K562 (cell line): ENCODE results near the gene SPINK4. TPM values are rescaled to one million over a fixed set of nuclear protein-coding genes. Genes with fewer than 3 reads are reported as not detected.

Experiments
- ATAC-seq: fragments of 200-7000 bp; cut with Tn5 transposase; 3 replicates; pipeline ENCODE4 v1.9.1; 2020; ENCODE audit warnings: moderate library complexity
- BruUV-seq: library from RNA; stranded (reverse); fragments of 400-500 nt; replicated peaks from 2 replicates; lab custom pipeline; 2021; lab: Mats Ljungman, UMichigan
- CTCF ChIA-PET: fragments of 300-600 bp; formaldehyde crosslinking; extraction: SDS; loops from one replicate; lab custom pipeline; 2021; ENCODE audit warnings: low intra/inter-chr PET ratio; lab: Yijun Ruan, JAX
- POLR2A ChIA-PET: fragments of 300-600, 350-650 bp; sonication (Branson Sonifier 250); formaldehyde crosslinking; extraction: SDS; loops from one replicate; lab custom pipeline; 2021; ENCODE audit warnings: antibody characterized with exemption, inconsistent platforms; lab: Yijun Ruan, JAX
- DNase-seq, 4 experiments: peaks; one replicate each; pipeline versions ENCODE4 v3.0.0 to v3.0.0-alpha.2; 2011 to 2018; ENCODE audit warnings: low spot score in 3 of 4, mixed read lengths in 3 of 4; ENCODE audit errors: extremely low read depth in 1 of 4
- FAIRE-seq: peaks from 2 replicates; lab custom pipeline; 2011; peaks lifted over from hg19 to GRCh38; lab: Jason Lieb, UNC
- H2AFZ ChIP-seq: 2 replicates; pipeline ENCODE4 v1.6.0; 2011; ENCODE audit warnings: low read depth, low read length, control low read depth, inconsistent platforms
- H3K27ac ChIP-seq: fragments of 200-600 bp; 3 replicates; pipeline ENCODE4 v1.8.0; 2011; ENCODE audit warnings: low read depth, mild to moderate bottlenecking, control low read depth, inconsistent platforms, low read length, moderate library complexity, mixed read lengths; ENCODE audit errors: extremely low read depth
- H3K27me3 ChIP-seq, 2 experiments: fragments of 300-600 bp in 1 of 2; 2 replicates in 1 of 2; 3 replicates in 1 of 2; pipeline versions ENCODE4 v1.6.0 to v1.8.0; 2011; ENCODE audit warnings: inconsistent platforms in 2 of 2, low read length in 2 of 2, mild to moderate bottlenecking in 1 of 2, mixed read lengths in 1 of 2, moderate library complexity in 1 of 2; ENCODE audit not compliant: control insufficient read depth in 2 of 2, insufficient read depth in 2 of 2
- H3K36me3 ChIP-seq: fragments of 300-600 bp; 3 replicates; pipeline ENCODE4 v1.8.0; 2011; ENCODE audit warnings: mild to moderate bottlenecking, low read length, inconsistent platforms; ENCODE audit not compliant: control insufficient read depth, insufficient read depth
- H3K4me1 ChIP-seq, 2 experiments: fragments of 200-600 bp in 1 of 2; replicated peaks in 1 of 2; 2 replicates in 1 of 2; 3 replicates in 1 of 2; pipeline versions ENCODE4 v1.5.1 to v1.8.0; 2011; ENCODE audit warnings: inconsistent platforms in 2 of 2, low read length in 2 of 2, mild to moderate bottlenecking in 1 of 2, mixed read lengths in 1 of 2, moderate library complexity in 1 of 2; ENCODE audit not compliant: control insufficient read depth in 2 of 2, insufficient read depth in 2 of 2
- H3K4me2 ChIP-seq: 2 replicates; pipeline ENCODE4 v1.6.1; 2011; ENCODE audit warnings: low read length, control low read depth, inconsistent platforms, mixed read lengths; ENCODE audit not compliant: insufficient read depth
- H3K4me3 ChIP-seq: fragments of 200-600 bp; sonication (generic), shearing (Covaris generic); 2 replicates; pipeline ENCODE4 v1.5.1; 2016; ENCODE audit warnings: control low read depth, inconsistent platforms
- H3K79me2 ChIP-seq: fragments of 200-600 bp; 3 replicates; pipeline ENCODE4 v1.8.0; 2011; ENCODE audit warnings: low read length, inconsistent platforms; ENCODE audit not compliant: control insufficient read depth, insufficient read depth
- H3K9ac ChIP-seq, 2 experiments: 2 replicates each; pipeline versions ENCODE4 v1.6.0 to v1.6.1; 2011; ENCODE audit warnings: low read depth in 2 of 2, low read length in 2 of 2, control low read depth in 1 of 2, inconsistent platforms in 1 of 2, mild to moderate bottlenecking in 1 of 2, mixed read lengths in 1 of 2; ENCODE audit not compliant: insufficient read depth in 1 of 2
- H3K9me1 ChIP-seq: one replicate; pipeline ENCODE4 v1.6.0; 2011; ENCODE audit warnings: inconsistent platforms, mild to moderate bottlenecking, low read length, moderate library complexity; ENCODE audit not compliant: control insufficient read depth, insufficient read depth
- H3K9me3 ChIP-seq: replicated peaks from 2 replicates; pipeline ENCODE4 v1.5.1; 2011; ENCODE audit warnings: low read depth, low read length, inconsistent platforms; ENCODE audit not compliant: control insufficient read depth, insufficient read depth
- H4K20me1 ChIP-seq: replicated peaks from 2 replicates; pipeline ENCODE4 v1.6.1; 2011; ENCODE audit warnings: low read length, inconsistent platforms, mixed read lengths; ENCODE audit not compliant: control insufficient read depth, insufficient read depth
- BHLHE40 ChIP-seq: IDR thresholded peaks from 2 replicates; pipeline ENCODE4 v1.6.1; 2011; ENCODE audit warnings: low read length, improper control_type of control experiment
- CREB1 ChIP-seq, 2 experiments: sonication (generic) in 1 of 2; formaldehyde crosslinking in 1 of 2; IDR thresholded peaks; 2 replicates each; pipeline versions ENCODE4 v1.6.1 to v1.8.0; 2012 to 2022; ENCODE audit warnings: inconsistent platforms in 1 of 2, mild to moderate bottlenecking in 1 of 2, missing genetic modification reagents in 1 of 2, moderate library complexity in 1 of 2
- CREM ChIP-seq: IDR thresholded peaks from 2 replicates; pipeline ENCODE4 v1.6.1; 2014; ENCODE audit warnings: antibody characterized with exemption, low read depth
- CTCFL ChIP-seq: IDR thresholded peaks from 2 replicates; pipeline ENCODE4 v1.6.1; 2011; ENCODE audit warnings: borderline replicate concordance, low read depth, mild to moderate bottlenecking, moderate library complexity, low read length; ENCODE audit not compliant: insufficient read depth, poor library complexity, severe bottlenecking
- FOXJ2 ChIP-seq: fragments of 200-800 bp; sonication (Bioruptor generic); IDR thresholded peaks from 2 replicates; pipeline ENCODE4 v1.6.1; 2016; ENCODE audit warnings: missing genetic modification characterization, missing compliant biosample characterization
- HNRNPH1 ChIP-seq: fragments of 200-400 bp; formaldehyde crosslinking; optimal IDR thresholded peaks from 2 replicates; pipeline ENCODE3; 2017; ENCODE audit warnings: low read depth, mild to moderate bottlenecking, low read length, moderate library complexity
- KAT7 ChIP-seq: sonication (generic); formaldehyde crosslinking; IDR thresholded peaks from 2 replicates; pipeline ENCODE4 v1.8.0; 2022; ENCODE audit warnings: missing genetic modification reagents, mild to moderate bottlenecking, borderline replicate concordance
- KLF6 ChIP-seq: fragments of 250-450 bp; sonication (Bioruptor Pico); IDR thresholded peaks from 2 replicates; pipeline ENCODE4 v1.4.0; 2020; ENCODE audit warnings: mild to moderate bottlenecking, moderate library complexity, borderline replicate concordance
- MAX ChIP-seq: sonication (generic); formaldehyde crosslinking; IDR thresholded peaks from 2 replicates; pipeline ENCODE4 v1.9.0; 2022; ENCODE audit warnings: mild to moderate bottlenecking, missing genetic modification reagents
- PHF20 ChIP-seq: fragments of 450-650 bp; IDR thresholded peaks from 2 replicates; pipeline ENCODE4 v1.6.1; 2018; ENCODE audit not compliant: partially characterized antibody
- POLR2B ChIP-seq: fragments of 450-650 bp; IDR thresholded peaks from 2 replicates; pipeline ENCODE4 v1.6.1; 2018; ENCODE audit warnings: low read depth; ENCODE audit not compliant: partially characterized antibody
- PRPF4 ChIP-seq: fragments of 200-400 bp; formaldehyde crosslinking; IDR thresholded peaks from one replicate; pipeline ENCODE4 v1.6.1; 2017; ENCODE audit warnings: low read length, low read depth, mild to moderate bottlenecking; ENCODE audit not compliant: insufficient read depth, poor library complexity, severe bottlenecking
- SPI1 ChIP-seq: IDR thresholded peaks from 2 replicates; pipeline ENCODE4 v1.6.1; 2011; ENCODE audit warnings: low read depth, low read length, control low read depth, borderline replicate concordance
- ZNF165 ChIP-seq: fragments of 250-450 bp; sonication (Bioruptor Pico); IDR thresholded peaks from 2 replicates; pipeline ENCODE4 v1.4.0; 2020; ENCODE audit warnings: borderline replicate concordance
- WGBS: fragments of 100-300 bp; shearing (Covaris generic); methylation state at CpG from one replicate; pipeline ENCODE4 v1.1.6; 2016; ENCODE audit warnings: low coverage, mixed read lengths; ENCODE audit not compliant: insufficient coverage; ENCODE audit errors: missing lambda C conversion rate; 5-methylcytosine and 5-hydroxymethylcytosine counted together
- in situ Hi-C: fragments of 300-500 bp; cut with MboI; formaldehyde crosslinking; loops from 4 replicates; pipeline ENCODE4 v1.15.0; 2018; ENCODE audit warnings: inconsistent platforms, mixed read lengths
- intact Hi-C: fragments of 100-400 bp; cut with micrococcal nuclease; formaldehyde crosslinking; loops from 2 replicates; pipeline ENCODE4 v1.14.2; 2022
- polyA plus RNA-seq, 8 experiments: library from polyadenylated mRNA; depleted of rRNA in 4 of 8; stranded (reverse) in 5 of 8; unstranded in 3 of 8; fragments of >200 nt; fragmentation: Nextera tagmentation in 2 of 8; fragmentation: Illumina TruSeq in 1 of 8; extraction: Ambion mirVana in 2 of 8; extraction: Trizol in 1 of 8; gene quantifications; 2 replicates each; pipeline versions ENCODE4 v1.2.1 to v1.2.3, GENCODE V29; 2011 to 2014; ENCODE audit warnings: inconsistent platforms in 1 of 8, missing spikeins in 1 of 8
- total RNA-seq, 7 experiments: library from RNA; depleted of rRNA in 6 of 7; stranded (reverse); fragments of >200 nt in 6 of 7; fragmentation: Illumina TruSeq in 2 of 7; extraction: Trizol in 2 of 7; gene quantifications; 2 replicates each; pipeline versions ENCODE4 v1.2.1 to v1.2.3, GENCODE V29; 2011 to 2021; ENCODE audit warnings: low replicate concordance in 1 of 7
- TF ChIP-seq, protein P1 (sequence below): fragments of 450-650 bp; formaldehyde crosslinking; IDR thresholded peaks from 2 replicates; pipeline ENCODE4 v1.4.0; 2020; ENCODE audit warnings: mild to moderate bottlenecking, moderate library complexity
- TF ChIP-seq, protein P2 (sequence below): fragments of 450-650 bp; formaldehyde crosslinking; IDR thresholded peaks from 2 replicates; pipeline ENCODE4 v1.4.0; 2022; ENCODE audit warnings: missing genetic modification characterization

SPINK4 gene
- total and polyA plus RNA-seq, 9 of the 15 experiments (the other 6 are each of a cell fraction or from before 2014, with no cell fraction given), result 0.74 to 5.5 (median 2.1) TPM; not detected in 2

DNA sequence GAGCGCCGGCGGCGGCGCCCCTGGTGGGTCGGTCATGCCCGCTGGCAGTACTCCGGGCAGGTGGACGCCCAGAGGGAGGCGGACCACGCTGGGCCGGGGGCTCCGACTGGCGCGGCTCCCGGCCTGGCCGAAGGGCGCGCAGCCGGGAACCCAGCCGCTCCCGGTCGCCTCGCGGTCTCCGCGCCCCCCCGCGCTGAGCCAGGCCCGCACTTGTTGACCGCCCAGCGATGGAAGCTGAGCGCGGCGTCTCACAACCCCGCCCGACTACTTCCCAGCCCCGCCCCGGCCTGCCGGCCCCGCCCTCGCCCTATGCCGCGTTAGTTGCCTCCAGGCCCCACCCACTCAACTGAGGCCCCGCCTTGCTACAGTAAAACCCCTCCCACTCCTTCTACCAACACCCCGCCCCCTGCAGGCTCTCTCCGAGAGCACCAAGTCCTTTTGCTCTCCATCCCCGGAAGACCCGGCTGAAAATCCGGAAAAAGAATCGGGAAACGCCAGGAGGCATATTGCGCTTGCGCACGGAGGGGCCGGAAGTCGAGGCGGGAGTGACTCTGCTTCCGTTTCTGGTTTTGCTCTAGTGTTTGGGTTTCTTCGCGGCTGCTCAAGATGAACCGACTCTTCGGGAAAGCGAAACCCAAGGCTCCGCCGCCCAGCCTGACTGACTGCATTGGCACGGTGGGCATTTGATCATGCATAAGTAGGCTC lies 24.7 kb downstream of the SPINK4 start, which contains the start of the genes BAG1 and CHMP5:
BAG1 (minus strand) TSS at position 236 of the 705 bp plus-strand sequence.
CHMP5 (plus strand) TSS at position 577 of the 705 bp plus-strand sequence; CDS start at position 607, 30 bp downstream.
- H4K20me1 ChIP-seq, result no peaks in the 10 kb centered on the region
- peak within 1 kb of the TSS; percentile 94 for H3K27ac ChIP-seq
- H3K9ac ChIP-seq, result peak within 1 kb of the TSS; percentile 96 to 100
- peaks cover 58% of the 10 kb centered on the region for H3K36me3 ChIP-seq
- FAIRE-seq (peak; percentile 93), ATAC-seq (peak; percentile 96), DNase-seq (peak; percentile 90 to 97 (median 94))
- in situ Hi-C loops (no loop called here), intact Hi-C loops (loop anchor here (1.0 kb wide), 1 partner anchor 26 kb away; the partner anchor contains the start of gene NFX1)
- peaks cover 64% of the 10 kb centered on the region for H3K79me2 ChIP-seq
- no peaks in the 10 kb centered on the region for H3K9me1 ChIP-seq
- 2% methylated on average over 33 of the region's 67 CpGs for WGBS
- H2AFZ ChIP-seq, result peak within 1 kb of the TSS; percentile 76
- peak within 1 kb of the TSS; percentile 100 for H3K4me2 ChIP-seq
- ChIA-PET CTCF (no interaction called here), POLR2A (interaction anchor here (0.5 to 2.5 kb wide), 5 partner anchors 11 to 240 kb away, joined by 3 to 23 read pairs (median 3); partner anchors contain the start of genes B4GALT1 and DNAJA1)
- BruUV-seq, result no TSS peak
- H3K4me1 ChIP-seq, result peaks cover 5 to 28% of the 10 kb centered on the region in 2 experiments; a peak in 3 of 5 replicates
- H3K4me3 ChIP-seq, result peak within 1 kb of the TSS; percentile 80
- H3K9me3 ChIP-seq, result no peaks in the 10 kb centered on the region
- no peaks in the 10 kb centered on the region for H3K27me3 ChIP-seq
- 0 out of 2 replicates have a peak, but pooled peaks have one; percentile 17 for TF ChIP-seq SPI1
- TF ChIP-seq CTCFL, result peak; percentile 65
- TF ChIP-seq KAT7, result no peak
- TF ChIP-seq, protein P1, sequence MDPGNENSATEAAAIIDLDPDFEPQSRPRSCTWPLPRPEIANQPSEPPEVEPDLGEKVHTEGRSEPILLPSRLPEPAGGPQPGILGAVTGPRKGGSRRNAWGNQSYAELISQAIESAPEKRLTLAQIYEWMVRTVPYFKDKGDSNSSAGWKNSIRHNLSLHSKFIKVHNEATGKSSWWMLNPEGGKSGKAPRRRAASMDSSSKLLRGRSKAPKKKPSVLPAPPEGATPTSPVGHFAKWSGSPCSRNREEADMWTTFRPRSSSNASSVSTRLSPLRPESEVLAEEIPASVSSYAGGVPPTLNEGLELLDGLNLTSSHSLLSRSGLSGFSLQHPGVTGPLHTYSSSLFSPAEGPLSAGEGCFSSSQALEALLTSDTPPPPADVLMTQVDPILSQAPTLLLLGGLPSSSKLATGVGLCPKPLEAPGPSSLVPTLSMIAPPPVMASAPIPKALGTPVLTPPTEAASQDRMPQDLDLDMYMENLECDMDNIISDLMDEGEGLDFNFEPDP (CRISPR knock-in tag), result no peak
- no peak for TF ChIP-seq BHLHE40
- peak; percentile 45 for TF ChIP-seq POLR2B
- no peak for TF ChIP-seq ZNF165 (CRISPR knock-in tag)
- no peak for TF ChIP-seq HNRNPH1
- TF ChIP-seq MAX, result 0 out of 2 replicates have a peak, but pooled peaks have one; percentile 2
- TF ChIP-seq KLF6 (CRISPR knock-in tag), result no peak
- no peak for TF ChIP-seq FOXJ2
- TF ChIP-seq, protein P2, sequence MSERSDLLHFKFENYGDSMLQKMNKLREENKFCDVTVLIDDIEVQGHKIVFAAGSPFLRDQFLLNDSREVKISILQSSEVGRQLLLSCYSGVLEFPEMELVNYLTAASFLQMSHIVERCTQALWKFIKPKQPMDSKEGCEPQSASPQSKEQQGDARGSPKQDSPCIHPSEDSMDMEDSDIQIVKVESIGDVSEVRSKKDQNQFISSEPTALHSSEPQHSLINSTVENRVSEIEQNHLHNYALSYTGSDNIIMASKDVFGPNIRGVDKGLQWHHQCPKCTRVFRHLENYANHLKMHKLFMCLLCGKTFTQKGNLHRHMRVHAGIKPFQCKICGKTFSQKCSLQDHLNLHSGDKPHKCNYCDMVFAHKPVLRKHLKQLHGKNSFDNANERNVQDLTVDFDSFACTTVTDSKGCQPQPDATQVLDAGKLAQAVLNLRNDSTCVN (CRISPR knock-in tag), result no peak
- no peak for TF ChIP-seq PRPF4
- peak; percentile 45; the same call in 1 of the 2 replicates for TF ChIP-seq CREM
- TF ChIP-seq CREB1 (IDR thresholded peaks at IDR 0.05), result no peak
- peak; percentile 46; the same call in 1 of the 2 replicates for TF ChIP-seq CREB1 (CRISPR knock-in tag; IDR thresholded peaks at IDR 0.05)
- TF ChIP-seq PHF20, result no peak
